GM23338 (cell line): ENCODE measurements around the gene PDGFRB. TPM values are rescaled to one million over a fixed set of nuclear protein-coding genes. Genes with fewer than 3 reads are reported as not detected.

Experiments
- ATAC-seq: fragments of 200-7000 bp; cut with Tn5 transposase; 3 replicates; pipeline ENCODE4 v1.9.1; 2020
- DNase-seq: peaks from one replicate; pipeline ENCODE4 v3.0.0-alpha.2; 2015; ENCODE audit warnings: low spot score
- H2AFZ ChIP-seq: fragments of 200-600 bp; sonication (generic); 2 replicates; pipeline ENCODE4 v1.8.0; 2016; ENCODE audit warnings: antibody characterized with exemption, mild to moderate bottlenecking, moderate library complexity
- H3F3A ChIP-seq: fragments of 200-600 bp; sonication (generic); replicated peaks from 2 replicates; pipeline ENCODE4 v1.8.0; 2017; ENCODE audit warnings: antibody characterized with exemption, mixed run types, low read depth
- H3K27ac ChIP-seq: fragments of 200-600 bp; sonication (generic); 2 replicates; pipeline ENCODE4 v1.6.1; 2016; ENCODE audit warnings: low read depth
- H3K27me3 ChIP-seq: fragments of 200-600 bp; sonication (generic); 2 replicates; pipeline ENCODE4 v1.8.0; 2016; ENCODE audit warnings: mild to moderate bottlenecking, mixed run types, moderate library complexity; ENCODE audit not compliant: insufficient read depth
- H3K36me3 ChIP-seq: fragments of 200-600 bp; sonication (generic); 2 replicates; pipeline ENCODE4 v1.8.0; 2016; ENCODE audit warnings: mild to moderate bottlenecking; ENCODE audit not compliant: insufficient read depth
- H3K4me1 ChIP-seq: fragments of 200-600 bp; sonication (generic); 2 replicates; pipeline ENCODE4 v1.8.0; 2016; ENCODE audit warnings: mild to moderate bottlenecking, moderate library complexity; ENCODE audit not compliant: insufficient read depth
- H3K4me2 ChIP-seq: fragments of 200-600 bp; sonication (generic); 2 replicates; pipeline ENCODE4 v1.7.1; 2017; ENCODE audit warnings: mixed run types
- H3K4me3 ChIP-seq: fragments of 200-600 bp; sonication (generic); 2 replicates; pipeline ENCODE4 v1.6.1; 2016; ENCODE audit warnings: mixed run types
- H3K79me2 ChIP-seq: fragments of 200-600 bp; sonication (generic); replicated peaks from 2 replicates; pipeline ENCODE4 v1.8.0; 2017; ENCODE audit warnings: mild to moderate bottlenecking; ENCODE audit not compliant: insufficient read depth
- H3K9me2 ChIP-seq: fragments of 200-600 bp; sonication (generic); 2 replicates; pipeline ENCODE4 v1.8.0; 2017; ENCODE audit not compliant: insufficient read depth
- H4K20me1 ChIP-seq: fragments of 200-600 bp; sonication (generic); replicated peaks from 2 replicates; pipeline ENCODE4 v1.8.0; 2017; ENCODE audit warnings: mild to moderate bottlenecking; ENCODE audit not compliant: insufficient read depth
- H3K27ac Mint-ChIP-seq: 2 replicates; pipeline ENCODE4 v1.8.0; 2020; ENCODE audit warnings: inconsistent platforms, mild to moderate bottlenecking, moderate library complexity, mixed read lengths
- H3K27me3 Mint-ChIP-seq: 3 replicates; pipeline ENCODE4 v1.8.0; 2022; ENCODE audit warnings: low read depth, mild to moderate bottlenecking, moderate library complexity, mixed read lengths, inconsistent platforms; ENCODE audit not compliant: insufficient read depth, poor library complexity
- H3K36me3 Mint-ChIP-seq: 3 replicates; pipeline ENCODE4 v1.8.0; 2021; ENCODE audit warnings: low read depth, mild to moderate bottlenecking, inconsistent platforms, moderate library complexity, mixed read lengths
- H3K4me1 Mint-ChIP-seq: 3 replicates; pipeline ENCODE4 v1.8.0; 2020; ENCODE audit warnings: mild to moderate bottlenecking, inconsistent platforms, mixed read lengths
- H3K4me3 Mint-ChIP-seq: 3 replicates; pipeline ENCODE4 v1.8.0; 2021; ENCODE audit warnings: moderate library complexity, mild to moderate bottlenecking, inconsistent platforms, mixed read lengths
- H3K9me3 Mint-ChIP-seq: 3 replicates; pipeline ENCODE4 v1.8.0; 2020; ENCODE audit warnings: moderate library complexity, mild to moderate bottlenecking, inconsistent platforms, mixed read lengths
- CREB1 ChIP-seq: fragments of 250-450 bp; sonication (Bioruptor Pico); IDR thresholded peaks from 2 replicates; pipeline ENCODE4 v1.5.0; 2020; ENCODE audit warnings: low read depth, mild to moderate bottlenecking, moderate library complexity
- EZH2 ChIP-seq: fragments of 200-600 bp; sonication (generic); IDR thresholded peaks from one replicate; pipeline ENCODE4 v1.8.0; 2017; ENCODE audit warnings: antibody characterized with exemption, mild to moderate bottlenecking, low read depth; ENCODE audit not compliant: unreplicated experiment
- EZH2phosphoT487 ChIP-seq: fragments of 200-600 bp; sonication (generic); IDR thresholded peaks from one replicate; pipeline ENCODE4 v1.8.1; 2018; ENCODE audit warnings: antibody characterized with exemption; ENCODE audit not compliant: unreplicated experiment
- JUNB ChIP-seq: IDR thresholded peaks from one replicate; pipeline ENCODE4 v1.6.1; 2016; ENCODE audit warnings: antibody characterized with exemption; ENCODE audit not compliant: unreplicated experiment
- NANOG ChIP-seq: IDR thresholded peaks from 2 replicates; pipeline ENCODE4 v1.6.1; 2016; ENCODE audit warnings: antibody characterized with exemption, borderline replicate concordance
- POLR2AphosphoS5 ChIP-seq: IDR thresholded peaks from 2 replicates; pipeline ENCODE4 v1.6.1; 2016; ENCODE audit warnings: antibody characterized with exemption, low read depth
- STAT1 ChIP-seq: IDR thresholded peaks from one replicate; pipeline ENCODE4 v1.6.1; 2016; ENCODE audit warnings: antibody characterized with exemption; ENCODE audit not compliant: unreplicated experiment
- ZNF114 ChIP-seq: fragments of 250-450 bp; sonication (Bioruptor Pico); IDR thresholded peaks from 2 replicates; pipeline ENCODE4 v1.5.0; 2020; ENCODE audit warnings: mild to moderate bottlenecking, moderate library complexity
- ZNF331 ChIP-seq: fragments of 250-450 bp; sonication (Bioruptor Pico); IDR thresholded peaks from 2 replicates; pipeline ENCODE4 v1.5.0; 2020; ENCODE audit warnings: low read depth, mild to moderate bottlenecking, moderate library complexity
- polyA plus RNA-seq: library from polyadenylated mRNA; unstranded; fragments of >200 nt; fragmentation: Nextera tagmentation; extraction: Ambion mirVana; gene quantifications from 2 replicates; pipeline ENCODE4 v1.2.1, GENCODE V29; 2016
- total RNA-seq: library from RNA; depleted of rRNA; stranded (reverse); fragments of >200 nt; shearing (Covaris generic); gene quantifications from 2 replicates; pipeline ENCODE4 v1.2.3, GENCODE V29; 2014
- TF ChIP-seq, protein P1 (sequence below): IDR thresholded peaks from one replicate; pipeline ENCODE4 v1.6.1; 2018; ENCODE audit warnings: antibody characterized with exemption; ENCODE audit not compliant: unreplicated experiment
- TF ChIP-seq, protein P2 (sequence below), 2 experiments: fragments of 200-600 bp in 1 of 2; sonication (generic) in 1 of 2; conservative IDR thresholded peaks; 2 replicates each; pipeline versions ENCODE4 v1.5.1 to v1.6.1; 2016 to 2017; ENCODE audit warnings: antibody characterized with exemption in 2 of 2, low read depth in 2 of 2, mild to moderate bottlenecking in 2 of 2, moderate library complexity in 1 of 2
- TF ChIP-seq, protein P3 (sequence below): IDR thresholded peaks from 2 replicates; pipeline ENCODE4 v1.6.1; 2016; ENCODE audit warnings: antibody characterized with exemption
- TF ChIP-seq, protein P4 (sequence below): fragments of 250-450 bp; sonication (Bioruptor Pico); IDR thresholded peaks from 2 replicates; pipeline ENCODE4 v1.5.0; 2020; ENCODE audit warnings: mild to moderate bottlenecking, moderate library complexity

Gene PDGFRB
- total and polyA plus RNA-seq, 2 experiments from 2014 or later = 4.5 to 11.3 TPM

DNA sequence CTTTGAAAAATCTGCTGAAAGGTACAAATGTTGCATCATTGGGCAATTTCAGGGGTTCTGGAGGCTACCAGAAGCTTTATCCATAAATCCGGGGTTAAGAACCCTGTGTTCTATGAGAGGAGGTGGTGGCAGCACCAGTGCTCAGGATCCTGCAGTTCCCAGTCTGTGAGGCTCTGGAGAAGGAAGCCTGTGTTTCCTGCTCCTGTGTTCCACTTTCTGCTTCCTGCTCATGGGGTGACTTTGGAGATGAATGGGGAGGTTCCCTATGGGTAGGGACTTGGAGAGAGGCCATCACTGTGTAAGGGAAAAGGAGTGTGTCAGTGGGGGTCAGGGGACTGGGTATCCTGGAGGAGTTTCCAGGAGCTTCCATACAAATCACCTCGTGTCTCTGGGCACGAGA is 13.2 kb upstream of the PDGFRB start:
- Mint-ChIP-seq H3K36me3 (no peaks in the 10 kb centered on the region), H3K27me3 (peaks cover 73% of the 10 kb centered on the region), H3K27ac (no peak overlapping the region), H3K4me3 (no peak overlapping the region), H3K4me1 (peaks cover 23% of the 10 kb centered on the region), H3K9me3 (peaks cover 4% of the 10 kb centered on the region; the same call in 1 of the 3 replicates)
- Histone ChIP-seq H3K4me2 (no peak overlapping the region), H3F3A (peaks cover 5% of the 10 kb centered on the region; the same call in 1 of the 2 replicates), H3K27ac (no peak overlapping the region), H3K36me3 (no peaks in the 10 kb centered on the region), H4K20me1 (peaks cover 5% of the 10 kb centered on the region; the same call in 1 of the 2 replicates), H3K27me3 (peaks cover 74% of the 10 kb centered on the region), H2AFZ (no peak overlapping the region), H3K79me2 (no peaks in the 10 kb centered on the region), H3K9me2 (no peaks in the 10 kb centered on the region), H3K4me1 (no peaks in the 10 kb centered on the region; the same call in 1 of the 2 replicates), H3K4me3 (no peak overlapping the region)
- ATAC-seq = no peak
- no peak for DNase-seq
- TF ChIP-seq, protein P1, sequence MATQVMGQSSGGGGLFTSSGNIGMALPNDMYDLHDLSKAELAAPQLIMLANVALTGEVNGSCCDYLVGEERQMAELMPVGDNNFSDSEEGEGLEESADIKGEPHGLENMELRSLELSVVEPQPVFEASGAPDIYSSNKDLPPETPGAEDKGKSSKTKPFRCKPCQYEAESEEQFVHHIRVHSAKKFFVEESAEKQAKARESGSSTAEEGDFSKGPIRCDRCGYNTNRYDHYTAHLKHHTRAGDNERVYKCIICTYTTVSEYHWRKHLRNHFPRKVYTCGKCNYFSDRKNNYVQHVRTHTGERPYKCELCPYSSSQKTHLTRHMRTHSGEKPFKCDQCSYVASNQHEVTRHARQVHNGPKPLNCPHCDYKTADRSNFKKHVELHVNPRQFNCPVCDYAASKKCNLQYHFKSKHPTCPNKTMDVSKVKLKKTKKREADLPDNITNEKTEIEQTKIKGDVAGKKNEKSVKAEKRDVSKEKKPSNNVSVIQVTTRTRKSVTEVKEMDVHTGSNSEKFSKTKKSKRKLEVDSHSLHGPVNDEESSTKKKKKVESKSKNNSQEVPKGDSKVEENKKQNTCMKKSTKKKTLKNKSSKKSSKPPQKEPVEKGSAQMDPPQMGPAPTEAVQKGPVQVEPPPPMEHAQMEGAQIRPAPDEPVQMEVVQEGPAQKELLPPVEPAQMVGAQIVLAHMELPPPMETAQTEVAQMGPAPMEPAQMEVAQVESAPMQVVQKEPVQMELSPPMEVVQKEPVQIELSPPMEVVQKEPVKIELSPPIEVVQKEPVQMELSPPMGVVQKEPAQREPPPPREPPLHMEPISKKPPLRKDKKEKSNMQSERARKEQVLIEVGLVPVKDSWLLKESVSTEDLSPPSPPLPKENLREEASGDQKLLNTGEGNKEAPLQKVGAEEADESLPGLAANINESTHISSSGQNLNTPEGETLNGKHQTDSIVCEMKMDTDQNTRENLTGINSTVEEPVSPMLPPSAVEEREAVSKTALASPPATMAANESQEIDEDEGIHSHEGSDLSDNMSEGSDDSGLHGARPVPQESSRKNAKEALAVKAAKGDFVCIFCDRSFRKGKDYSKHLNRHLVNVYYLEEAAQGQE = no peak
- TF ChIP-seq ZNF114 (CRISPR knock-in tag) = no peak
- no peak for TF ChIP-seq EZH2phosphoT487
- TF ChIP-seq NANOG = no peak
- TF ChIP-seq, protein P2, sequence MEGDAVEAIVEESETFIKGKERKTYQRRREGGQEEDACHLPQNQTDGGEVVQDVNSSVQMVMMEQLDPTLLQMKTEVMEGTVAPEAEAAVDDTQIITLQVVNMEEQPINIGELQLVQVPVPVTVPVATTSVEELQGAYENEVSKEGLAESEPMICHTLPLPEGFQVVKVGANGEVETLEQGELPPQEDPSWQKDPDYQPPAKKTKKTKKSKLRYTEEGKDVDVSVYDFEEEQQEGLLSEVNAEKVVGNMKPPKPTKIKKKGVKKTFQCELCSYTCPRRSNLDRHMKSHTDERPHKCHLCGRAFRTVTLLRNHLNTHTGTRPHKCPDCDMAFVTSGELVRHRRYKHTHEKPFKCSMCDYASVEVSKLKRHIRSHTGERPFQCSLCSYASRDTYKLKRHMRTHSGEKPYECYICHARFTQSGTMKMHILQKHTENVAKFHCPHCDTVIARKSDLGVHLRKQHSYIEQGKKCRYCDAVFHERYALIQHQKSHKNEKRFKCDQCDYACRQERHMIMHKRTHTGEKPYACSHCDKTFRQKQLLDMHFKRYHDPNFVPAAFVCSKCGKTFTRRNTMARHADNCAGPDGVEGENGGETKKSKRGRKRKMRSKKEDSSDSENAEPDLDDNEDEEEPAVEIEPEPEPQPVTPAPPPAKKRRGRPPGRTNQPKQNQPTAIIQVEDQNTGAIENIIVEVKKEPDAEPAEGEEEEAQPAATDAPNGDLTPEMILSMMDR (conservative IDR thresholded peaks at IDR 0.05; ENCODE audit: low read depth in 2 of 2) = no peak
- no peak for TF ChIP-seq STAT1
- no peak for TF ChIP-seq EZH2
- no peak for TF ChIP-seq POLR2AphosphoS5
- TF ChIP-seq CREB1 = no peak
- no peak for TF ChIP-seq ZNF331 (CRISPR knock-in tag)
- TF ChIP-seq, protein P3, sequence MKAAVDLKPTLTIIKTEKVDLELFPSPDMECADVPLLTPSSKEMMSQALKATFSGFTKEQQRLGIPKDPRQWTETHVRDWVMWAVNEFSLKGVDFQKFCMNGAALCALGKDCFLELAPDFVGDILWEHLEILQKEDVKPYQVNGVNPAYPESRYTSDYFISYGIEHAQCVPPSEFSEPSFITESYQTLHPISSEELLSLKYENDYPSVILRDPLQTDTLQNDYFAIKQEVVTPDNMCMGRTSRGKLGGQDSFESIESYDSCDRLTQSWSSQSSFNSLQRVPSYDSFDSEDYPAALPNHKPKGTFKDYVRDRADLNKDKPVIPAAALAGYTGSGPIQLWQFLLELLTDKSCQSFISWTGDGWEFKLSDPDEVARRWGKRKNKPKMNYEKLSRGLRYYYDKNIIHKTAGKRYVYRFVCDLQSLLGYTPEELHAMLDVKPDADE = no peak
- TF ChIP-seq, protein P4, sequence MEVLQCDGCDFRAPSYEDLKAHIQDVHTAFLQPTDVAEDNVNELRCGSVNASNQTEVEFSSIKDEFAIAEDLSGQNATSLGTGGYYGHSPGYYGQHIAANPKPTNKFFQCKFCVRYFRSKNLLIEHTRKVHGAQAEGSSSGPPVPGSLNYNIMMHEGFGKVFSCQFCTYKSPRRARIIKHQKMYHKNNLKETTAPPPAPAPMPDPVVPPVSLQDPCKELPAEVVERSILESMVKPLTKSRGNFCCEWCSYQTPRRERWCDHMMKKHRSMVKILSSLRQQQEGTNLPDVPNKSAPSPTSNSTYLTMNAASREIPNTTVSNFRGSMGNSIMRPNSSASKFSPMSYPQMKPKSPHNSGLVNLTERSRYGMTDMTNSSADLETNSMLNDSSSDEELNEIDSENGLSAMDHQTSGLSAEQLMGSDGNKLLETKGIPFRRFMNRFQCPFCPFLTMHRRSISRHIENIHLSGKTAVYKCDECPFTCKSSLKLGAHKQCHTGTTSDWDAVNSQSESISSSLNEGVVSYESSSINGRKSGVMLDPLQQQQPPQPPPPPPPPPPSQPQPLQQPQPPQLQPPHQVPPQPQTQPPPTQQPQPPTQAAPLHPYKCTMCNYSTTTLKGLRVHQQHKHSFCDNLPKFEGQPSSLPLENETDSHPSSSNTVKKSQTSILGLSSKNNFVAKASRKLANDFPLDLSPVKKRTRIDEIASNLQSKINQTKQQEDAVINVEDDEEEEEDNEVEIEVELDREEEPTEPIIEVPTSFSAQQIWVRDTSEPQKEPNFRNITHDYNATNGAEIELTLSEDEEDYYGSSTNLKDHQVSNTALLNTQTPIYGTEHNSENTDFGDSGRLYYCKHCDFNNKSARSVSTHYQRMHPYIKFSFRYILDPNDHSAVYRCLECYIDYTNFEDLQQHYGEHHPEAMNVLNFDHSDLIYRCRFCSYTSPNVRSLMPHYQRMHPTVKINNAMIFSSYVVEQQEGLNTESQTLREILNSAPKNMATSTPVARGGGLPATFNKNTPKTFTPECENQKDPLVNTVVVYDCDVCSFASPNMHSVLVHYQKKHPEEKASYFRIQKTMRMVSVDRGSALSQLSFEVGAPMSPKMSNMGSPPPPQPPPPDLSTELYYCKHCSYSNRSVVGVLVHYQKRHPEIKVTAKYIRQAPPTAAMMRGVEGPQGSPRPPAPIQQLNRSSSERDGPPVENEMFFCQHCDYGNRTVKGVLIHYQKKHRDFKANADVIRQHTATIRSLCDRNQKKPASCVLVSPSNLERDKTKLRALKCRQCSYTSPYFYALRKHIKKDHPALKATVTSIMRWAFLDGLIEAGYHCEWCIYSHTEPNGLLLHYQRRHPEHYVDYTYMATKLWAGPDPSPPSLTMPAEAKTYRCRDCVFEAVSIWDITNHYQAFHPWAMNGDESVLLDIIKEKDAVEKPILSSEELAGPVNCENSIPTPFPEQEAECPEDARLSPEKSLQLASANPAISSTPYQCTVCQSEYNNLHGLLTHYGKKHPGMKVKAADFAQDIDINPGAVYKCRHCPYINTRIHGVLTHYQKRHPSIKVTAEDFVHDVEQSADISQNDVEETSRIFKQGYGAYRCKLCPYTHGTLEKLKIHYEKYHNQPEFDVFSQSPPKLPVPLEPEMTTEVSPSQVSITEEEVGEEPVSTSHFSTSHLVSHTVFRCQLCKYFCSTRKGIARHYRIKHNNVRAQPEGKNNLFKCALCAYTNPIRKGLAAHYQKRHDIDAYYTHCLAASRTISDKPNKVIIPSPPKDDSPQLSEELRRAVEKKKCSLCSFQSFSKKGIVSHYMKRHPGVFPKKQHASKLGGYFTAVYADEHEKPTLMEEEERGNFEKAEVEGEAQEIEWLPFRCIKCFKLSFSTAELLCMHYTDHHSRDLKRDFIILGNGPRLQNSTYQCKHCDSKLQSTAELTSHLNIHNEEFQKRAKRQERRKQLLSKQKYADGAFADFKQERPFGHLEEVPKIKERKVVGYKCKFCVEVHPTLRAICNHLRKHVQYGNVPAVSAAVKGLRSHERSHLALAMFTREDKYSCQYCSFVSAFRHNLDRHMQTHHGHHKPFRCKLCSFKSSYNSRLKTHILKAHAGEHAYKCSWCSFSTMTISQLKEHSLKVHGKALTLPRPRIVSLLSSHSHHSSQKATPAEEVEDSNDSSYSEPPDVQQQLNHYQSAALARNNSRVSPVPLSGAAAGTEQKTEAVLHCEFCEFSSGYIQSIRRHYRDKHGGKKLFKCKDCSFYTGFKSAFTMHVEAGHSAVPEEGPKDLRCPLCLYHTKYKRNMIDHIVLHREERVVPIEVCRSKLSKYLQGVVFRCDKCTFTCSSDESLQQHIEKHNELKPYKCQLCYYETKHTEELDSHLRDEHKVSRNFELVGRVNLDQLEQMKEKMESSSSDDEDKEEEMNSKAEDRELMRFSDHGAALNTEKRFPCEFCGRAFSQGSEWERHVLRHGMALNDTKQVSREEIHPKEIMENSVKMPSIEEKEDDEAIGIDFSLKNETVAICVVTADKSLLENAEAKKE (CRISPR knock-in tag) = no peak
- no peak for TF ChIP-seq JUNB
